ENCODE measurements around the gene TOM1L2. TPM values are rescaled to one million over a fixed set of nuclear protein-coding genes. Genes with fewer than 3 reads are reported as not detected.
A peak's percentile ranks its signal among the peaks of the same experiment; 100 is the strongest.

Gene TOM1L2
- total RNA-seq: 10 to 100 TPM; 15.6 to 85.9 (median 34.9) TPM

DNA sequence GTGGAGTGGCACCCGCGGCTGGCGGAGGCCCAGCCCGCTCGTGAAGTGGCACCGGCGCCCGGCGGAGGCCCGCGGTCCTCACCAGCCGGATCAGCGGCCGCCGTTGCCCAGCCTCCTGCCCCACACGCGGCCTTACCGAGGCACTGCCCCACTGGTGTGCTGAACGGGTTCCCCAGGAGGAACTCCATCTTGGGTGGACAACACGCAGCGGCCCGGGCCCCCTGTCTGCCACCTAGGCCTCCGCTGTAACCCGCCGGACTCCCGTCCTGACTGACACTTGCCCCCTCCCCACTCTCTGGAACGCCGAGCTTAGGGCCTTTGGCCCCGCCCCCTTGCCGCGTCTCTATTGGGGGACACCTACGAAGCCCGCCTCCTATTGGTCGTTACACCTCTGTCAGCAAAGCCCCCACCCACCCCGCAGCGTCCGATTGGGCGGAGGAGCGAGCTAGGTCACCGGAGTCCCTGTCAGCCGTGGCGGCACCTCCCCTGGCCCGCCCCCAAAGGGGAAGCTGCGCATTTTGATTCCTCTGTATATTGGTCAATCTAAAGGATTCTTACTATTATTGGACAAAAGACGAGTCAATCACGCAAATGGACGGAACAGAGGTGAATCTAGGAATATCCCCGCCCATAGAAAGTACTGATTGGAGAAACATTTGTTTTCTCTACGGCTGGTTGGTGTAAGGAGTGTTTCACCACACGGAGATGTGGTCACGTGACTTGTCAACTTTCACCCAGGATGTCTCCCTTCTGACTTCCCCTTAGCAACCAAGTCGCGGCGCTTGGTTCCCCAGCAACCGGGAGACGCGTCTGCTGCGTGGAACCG lies at the start of gene TOM1L2, which contains the start of gene DRC3:
Gene TOM1L2, minus strand, starts transcription at position 275 of the 826 bp plus-strand sequence. Its CDS starts 87 bp downstream, at position 188.
Gene DRC3, plus strand, starts transcription at position 737 of the 826 bp plus-strand sequence. CDS start 4,737 bp downstream, outside the sequence.
- peaks cover 3 to 8% of the 10 kb centered on the region in 2 donors for H3K4me1 ChIP-seq
- peak within 1 kb of the TSS; percentile 76 to 82 for H3K4me3 ChIP-seq
- H3K27ac ChIP-seq: peak within 1 kb of the TSS; percentile 72 to 89
- TF ChIP-seq, protein P1, sequence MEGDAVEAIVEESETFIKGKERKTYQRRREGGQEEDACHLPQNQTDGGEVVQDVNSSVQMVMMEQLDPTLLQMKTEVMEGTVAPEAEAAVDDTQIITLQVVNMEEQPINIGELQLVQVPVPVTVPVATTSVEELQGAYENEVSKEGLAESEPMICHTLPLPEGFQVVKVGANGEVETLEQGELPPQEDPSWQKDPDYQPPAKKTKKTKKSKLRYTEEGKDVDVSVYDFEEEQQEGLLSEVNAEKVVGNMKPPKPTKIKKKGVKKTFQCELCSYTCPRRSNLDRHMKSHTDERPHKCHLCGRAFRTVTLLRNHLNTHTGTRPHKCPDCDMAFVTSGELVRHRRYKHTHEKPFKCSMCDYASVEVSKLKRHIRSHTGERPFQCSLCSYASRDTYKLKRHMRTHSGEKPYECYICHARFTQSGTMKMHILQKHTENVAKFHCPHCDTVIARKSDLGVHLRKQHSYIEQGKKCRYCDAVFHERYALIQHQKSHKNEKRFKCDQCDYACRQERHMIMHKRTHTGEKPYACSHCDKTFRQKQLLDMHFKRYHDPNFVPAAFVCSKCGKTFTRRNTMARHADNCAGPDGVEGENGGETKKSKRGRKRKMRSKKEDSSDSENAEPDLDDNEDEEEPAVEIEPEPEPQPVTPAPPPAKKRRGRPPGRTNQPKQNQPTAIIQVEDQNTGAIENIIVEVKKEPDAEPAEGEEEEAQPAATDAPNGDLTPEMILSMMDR (IDR thresholded peaks at IDR 0.05): peak in 2 of 4 experiments; percentile 37 to 48
- peak; percentile 87 to 90 for TF ChIP-seq POLR2A (IDR thresholded peaks at IDR 0.05)
- no peaks in the 10 kb centered on the region for H3K36me3 ChIP-seq
- no peaks in the 10 kb centered on the region for H3K9me3 ChIP-seq
- H3K27me3 ChIP-seq: no peaks in the 10 kb centered on the region
- DNase-seq: peak; percentile 100
- intact Hi-C loops (cut with DNase I; ENCODE audit: low total_unique reads): no loop called here

GRCh38 chr17:18021372-18021771 lies 49.2 kb upstream of the TOM1L2 start:
- no peak for TF ChIP-seq POLR2A (IDR thresholded peaks at IDR 0.05)
- TF ChIP-seq, protein P1 (IDR thresholded peaks at IDR 0.05): no peak
- Histone ChIP-seq H3K27me3 (no peaks in the 10 kb centered on the region), H3K4me3 (no peak overlapping the region), H3K27ac (no peak overlapping the region), H3K9me3 (no peaks in the 10 kb centered on the region), H3K4me1 (no peaks in the 10 kb centered on the region), H3K36me3 (no peaks in the 10 kb centered on the region)
- intact Hi-C loops (cut with DNase I; ENCODE audit: low total_unique reads): loop anchor here (10.0 kb wide), 1 partner anchor 347 kb away; no protein-coding TSS in a partner anchor
- DNase-seq: no peak

DNA sequence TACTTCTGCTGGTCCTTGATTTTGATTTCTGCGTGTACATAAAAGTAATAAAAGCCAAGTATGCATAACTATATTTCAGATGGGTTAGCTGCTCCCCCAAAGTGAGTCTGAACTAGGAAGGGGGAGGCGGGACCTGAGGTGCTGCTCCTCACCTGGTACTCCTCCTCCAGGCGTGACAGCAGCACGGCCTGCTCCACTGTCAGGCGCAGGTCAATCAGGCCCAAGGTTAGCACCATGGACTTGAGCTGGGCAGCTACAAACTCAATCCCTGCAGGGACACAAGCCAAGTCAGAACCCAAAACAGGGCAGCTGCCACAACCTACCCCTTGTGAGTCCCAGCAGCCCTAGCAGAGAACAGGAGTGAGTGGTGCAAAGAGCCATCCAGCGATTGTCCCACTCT lies 48.8 kb upstream of the TOM1L2 start:
- intact Hi-C loops (cut with DNase I; ENCODE audit: low total_unique reads): loop anchor here (10.0 kb wide), 1 partner anchor 346 kb away; no protein-coding TSS in a partner anchor

GRCh38 chr17:18019838-18020154 lies 47.6 kb upstream of the TOM1L2 start:
- no peaks in the 10 kb centered on the region for H3K27me3 ChIP-seq
- DNase-seq: no peak
- no peaks in the 10 kb centered on the region for H3K36me3 ChIP-seq
- intact Hi-C loops (cut with DNase I; ENCODE audit: low total_unique reads): loop anchor here (10.0 kb wide), 1 partner anchor 345 kb away; no protein-coding TSS in a partner anchor
- H3K9me3 ChIP-seq: no peaks in the 10 kb centered on the region
- TF ChIP-seq, protein P1 (IDR thresholded peaks at IDR 0.05): no peak
- TF ChIP-seq POLR2A (IDR thresholded peaks at IDR 0.05): no peak
- H3K4me3 ChIP-seq: no peak overlapping the region
- H3K27ac ChIP-seq: no peak overlapping the region
- no peaks in the 10 kb centered on the region for H3K4me1 ChIP-seq

More for the DNA sequence above, 48.8 kb upstream of the TOM1L2 start:
- H3K27me3 ChIP-seq: no peaks in the 10 kb centered on the region
- no peaks in the 10 kb centered on the region for H3K36me3 ChIP-seq
- no peak overlapping the region for H3K4me3 ChIP-seq
- no peak overlapping the region for H3K27ac ChIP-seq
- no peak for DNase-seq
- no peaks in the 10 kb centered on the region for H3K9me3 ChIP-seq
- TF ChIP-seq POLR2A (IDR thresholded peaks at IDR 0.05): no peak
- TF ChIP-seq, protein P1 (IDR thresholded peaks at IDR 0.05): no peak
- H3K4me1 ChIP-seq: no peaks in the 10 kb centered on the region

DNA sequence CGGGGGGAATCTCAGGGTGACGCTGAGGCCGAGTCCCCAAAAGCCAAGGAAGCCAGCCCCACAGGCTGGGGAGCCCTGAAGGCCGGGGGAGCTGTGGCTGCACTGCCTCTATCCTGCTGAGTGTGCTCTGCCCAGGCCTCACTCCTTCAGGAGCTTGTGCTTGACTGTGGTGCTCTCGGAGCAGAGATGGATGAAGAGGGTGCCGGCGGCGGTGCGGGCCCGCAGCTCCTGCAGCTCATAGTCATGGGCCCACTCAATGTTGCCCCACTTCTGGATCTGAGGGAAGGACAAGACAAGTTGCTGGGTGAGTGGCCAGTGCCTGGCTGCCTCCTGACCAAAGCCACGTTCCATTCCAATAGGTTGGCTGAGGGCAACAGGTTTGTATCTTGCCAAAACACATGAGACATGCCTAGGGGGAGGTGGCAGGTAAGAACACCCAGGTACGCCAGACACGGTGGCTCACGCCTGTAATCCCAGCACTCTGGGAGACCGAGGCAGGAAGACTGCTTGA lies 46.3 kb upstream of the TOM1L2 start:
- no peaks in the 10 kb centered on the region for H3K9me3 ChIP-seq
- H3K27ac ChIP-seq: no peak overlapping the region
- DNase-seq: no peak
- H3K36me3 ChIP-seq: no peaks in the 10 kb centered on the region
- no peaks in the 10 kb centered on the region for H3K4me1 ChIP-seq
- H3K27me3 ChIP-seq: no peaks in the 10 kb centered on the region
- TF ChIP-seq, protein P1 (IDR thresholded peaks at IDR 0.05): no peak
- no peak for TF ChIP-seq POLR2A (IDR thresholded peaks at IDR 0.05)
- no peak overlapping the region for H3K4me3 ChIP-seq
- intact Hi-C loops (cut with DNase I; ENCODE audit: low total_unique reads): no loop called here

All from uterus (tissue), 4 donors.